CD1c-positive myeloid dendritic cell (primary cell): ENCODE data around the gene ABCG8.

Experiments
- DNase-seq: peaks from one replicate; pipeline ENCODE4 v3.0.0-alpha.2; 2016; ENCODE audit errors: extremely low spot score

ABCG8 gene

DNA sequence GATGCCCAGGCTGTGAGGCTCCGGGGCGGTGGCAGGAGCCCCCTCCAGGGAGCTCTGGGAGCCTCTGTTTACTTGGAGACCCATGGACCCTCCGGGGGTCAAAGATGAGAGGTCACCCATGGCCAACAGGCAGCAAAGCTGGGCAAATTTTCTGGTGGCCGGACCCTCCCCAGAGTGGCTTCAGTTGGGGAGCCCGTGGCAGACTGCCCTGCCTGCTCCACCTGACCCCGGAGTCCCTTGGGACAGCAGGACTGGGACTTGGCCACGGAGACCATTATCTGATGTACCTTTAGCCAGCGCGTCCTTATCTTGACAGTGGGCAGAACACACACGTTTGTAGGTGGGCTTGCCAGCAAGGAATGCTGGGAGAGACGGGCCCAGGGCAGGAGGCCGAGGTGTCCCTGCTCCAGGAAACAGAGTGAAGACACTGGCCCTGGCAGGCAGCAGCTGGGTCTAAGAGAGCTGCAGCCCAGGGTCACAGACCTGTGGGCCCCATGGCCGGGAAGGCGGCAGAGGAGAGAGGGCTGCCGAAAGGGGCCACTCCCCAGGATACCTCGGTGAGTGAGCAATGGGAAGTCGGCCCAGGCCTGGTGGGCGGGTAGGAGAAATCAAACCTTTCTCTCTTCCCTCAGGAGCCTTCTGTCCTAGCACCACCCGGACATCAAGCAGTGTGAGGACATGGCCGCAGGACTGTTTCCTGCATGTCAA is at the start of gene ABCG8, which contains the start of gene ABCG5:
Gene ABCG8 (plus strand): TSS at position 412 of the 708 bp plus-strand sequence. CDS start 83 bp downstream, at position 495.
Gene ABCG5 (minus strand): TSS at position 280 of the 708 bp plus-strand sequence. CDS start 160 bp downstream, at position 120.
- no peak for DNase-seq

DNA sequence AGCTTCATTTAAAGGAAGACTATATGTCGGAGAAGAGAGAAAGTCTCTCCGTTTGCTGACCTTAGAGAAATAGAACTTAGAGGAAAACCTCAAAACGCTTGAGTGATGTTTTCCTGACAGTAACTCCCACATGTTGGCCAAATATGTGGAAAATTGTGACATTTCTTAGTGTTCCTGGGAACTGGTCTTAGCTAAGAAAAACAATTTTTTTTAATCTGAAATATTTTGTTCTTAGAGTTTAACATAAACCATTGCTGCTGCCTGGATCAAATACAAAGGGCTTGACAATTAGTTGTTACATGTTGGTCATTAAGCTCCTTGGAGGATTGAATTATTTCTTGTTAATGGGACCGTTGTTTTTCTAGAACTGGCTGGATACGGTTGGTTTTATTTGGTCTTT is 48.6 kb upstream of the ABCG8 start:
- DNase-seq, result no peak

DNA sequence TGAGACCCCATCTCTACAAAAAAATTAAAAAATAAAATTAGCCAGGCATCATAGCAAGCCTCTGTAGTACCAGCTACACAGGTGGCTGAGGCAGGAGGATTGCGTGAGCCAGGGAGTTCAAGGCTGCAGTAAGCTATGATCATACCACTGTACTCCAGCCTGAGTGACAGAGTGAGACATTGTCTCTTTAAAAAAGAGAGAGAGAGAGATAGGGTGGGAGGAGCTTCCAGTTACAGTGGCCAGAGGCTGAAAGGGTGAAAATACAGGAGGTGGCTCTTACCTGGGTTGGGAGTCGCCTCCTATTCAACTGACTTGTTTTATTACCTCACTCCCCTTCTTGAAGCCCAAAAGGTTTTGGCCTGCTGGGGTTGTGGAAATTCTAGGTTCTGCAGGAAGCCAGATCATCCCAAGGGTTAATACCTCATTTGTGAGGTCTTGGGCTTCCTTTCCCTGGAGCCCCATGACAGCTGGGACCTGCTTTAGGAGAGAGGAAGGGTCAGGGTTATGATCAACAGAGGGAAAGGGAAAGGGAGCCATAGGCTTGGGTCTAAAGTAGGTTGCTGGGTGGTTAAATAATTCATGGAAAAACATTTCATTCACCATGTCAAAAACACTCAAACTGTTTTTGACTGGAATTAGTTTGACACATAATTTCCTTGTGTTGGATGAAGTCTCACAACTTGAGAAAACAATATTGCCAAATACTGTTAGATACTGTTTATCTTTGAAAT is 47.6 kb upstream of the ABCG8 start:
- DNase-seq, result no peak

DNA sequence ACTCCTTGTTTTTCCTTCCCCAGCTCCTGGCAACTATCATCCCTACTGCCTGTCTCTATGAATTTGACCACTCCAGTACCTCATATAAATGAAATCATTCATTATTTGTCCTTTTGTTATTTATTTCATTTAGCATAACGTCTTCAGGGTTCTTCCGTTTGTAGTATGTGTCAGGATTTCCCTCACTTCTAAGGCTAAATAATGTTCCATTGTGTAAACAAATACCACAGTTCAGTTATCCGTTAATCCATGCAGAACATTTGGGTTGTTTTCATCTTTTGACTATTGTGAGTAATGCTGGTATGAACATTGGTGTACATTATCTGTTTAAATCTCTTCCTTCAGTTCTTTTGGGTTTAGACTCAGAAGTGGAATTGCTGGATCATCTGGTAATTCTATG is 46.1 kb upstream of the ABCG8 start:
- no peak for DNase-seq

DNA sequence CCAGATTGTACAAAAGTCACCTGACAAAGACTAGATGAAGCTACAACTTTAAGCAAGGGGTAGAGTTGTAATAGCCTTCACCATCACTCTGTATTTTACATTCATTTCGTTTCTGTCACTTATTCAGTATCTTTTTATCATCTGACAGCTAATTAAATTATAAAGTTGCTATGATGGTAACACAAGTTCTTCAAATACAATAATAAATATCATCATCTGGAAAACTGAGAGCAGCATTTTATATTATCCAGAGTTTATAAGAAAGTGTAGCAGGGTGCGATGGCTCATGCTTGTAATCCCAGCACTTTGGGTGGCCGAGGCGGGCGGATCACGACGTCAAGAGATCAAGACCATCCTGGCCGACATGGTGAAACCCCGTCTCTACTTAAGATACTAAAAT is 43.8 kb upstream of the ABCG8 start:
- no peak for DNase-seq

DNA sequence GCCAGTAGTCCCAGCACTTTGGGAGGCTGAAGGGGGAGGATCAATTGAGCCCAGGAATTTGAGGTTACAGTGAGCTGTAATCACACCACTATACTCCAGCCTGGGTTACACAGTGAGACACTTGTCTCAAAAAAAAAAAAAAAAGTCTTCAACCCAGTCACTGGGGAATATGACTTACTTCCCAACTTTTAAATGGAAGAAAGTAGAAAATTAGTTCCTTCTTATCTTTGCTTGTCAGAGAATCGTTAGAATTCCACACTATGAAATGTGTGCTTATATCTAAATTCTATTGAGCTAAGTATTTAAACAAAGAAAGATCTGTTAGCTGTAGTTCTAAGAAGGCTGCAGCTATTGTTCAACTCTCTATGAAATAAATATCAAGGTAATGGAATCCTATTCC is 42.6 kb upstream of the ABCG8 start:
- DNase-seq, result no peak

DNA sequence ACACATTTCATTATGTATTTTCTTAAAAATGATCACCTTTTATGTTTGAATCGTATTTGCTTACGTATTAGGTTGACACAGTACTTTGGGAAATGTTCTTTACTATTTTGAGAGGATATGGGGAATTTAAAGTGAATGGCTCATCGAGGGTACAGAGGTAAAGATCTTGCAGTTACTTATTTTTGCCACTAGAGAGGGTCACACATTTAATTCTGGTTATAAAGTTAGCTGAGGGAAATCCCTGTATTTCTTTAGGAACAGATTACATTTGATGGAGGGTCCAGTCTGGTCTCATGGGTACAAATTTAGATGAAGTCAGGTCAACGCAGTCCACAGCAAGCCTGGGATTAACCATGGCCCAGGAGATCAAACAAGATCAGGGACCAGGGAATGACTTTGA is 40.5 kb upstream of the ABCG8 start:
- DNase-seq, result no peak

DNA sequence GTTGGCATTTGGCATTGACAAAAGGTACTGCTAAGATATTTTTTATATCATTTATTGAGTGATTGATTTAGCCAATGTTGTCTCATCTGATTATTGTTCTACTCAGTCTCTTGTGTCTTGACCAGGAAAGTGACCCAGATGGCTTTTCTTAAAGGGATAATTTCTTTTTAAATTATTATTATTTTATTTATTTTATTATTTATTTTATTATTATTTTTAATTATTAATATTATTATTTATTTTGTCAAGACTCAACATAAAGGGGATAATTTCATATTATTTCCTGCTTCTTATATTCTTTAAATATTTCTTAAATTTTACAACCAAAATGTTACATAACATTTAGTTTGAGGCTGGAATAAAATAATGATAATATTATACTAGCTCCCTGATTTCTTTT is 37.9 kb upstream of the ABCG8 start:
- DNase-seq, result no peak

DNA sequence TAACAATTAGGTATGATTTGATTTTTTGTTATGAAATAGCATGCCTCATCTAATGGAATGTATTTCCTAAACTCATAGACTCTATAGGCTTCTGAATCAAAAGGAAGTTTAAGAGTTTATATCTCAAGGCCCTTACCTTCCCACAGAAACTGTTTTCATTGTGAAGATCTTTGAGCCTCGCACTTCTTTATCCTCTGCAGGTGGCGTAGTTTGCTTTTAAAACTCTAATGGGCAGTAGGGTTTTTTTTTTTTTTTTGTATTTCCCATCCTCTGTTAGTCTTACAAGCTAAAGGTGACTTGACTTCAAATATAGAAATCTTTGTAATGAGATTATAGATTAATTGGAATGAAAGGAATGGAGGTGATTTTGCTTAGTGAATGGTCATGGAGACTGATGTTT is 36.6 kb upstream of the ABCG8 start:
- DNase-seq, result no peak

DNA sequence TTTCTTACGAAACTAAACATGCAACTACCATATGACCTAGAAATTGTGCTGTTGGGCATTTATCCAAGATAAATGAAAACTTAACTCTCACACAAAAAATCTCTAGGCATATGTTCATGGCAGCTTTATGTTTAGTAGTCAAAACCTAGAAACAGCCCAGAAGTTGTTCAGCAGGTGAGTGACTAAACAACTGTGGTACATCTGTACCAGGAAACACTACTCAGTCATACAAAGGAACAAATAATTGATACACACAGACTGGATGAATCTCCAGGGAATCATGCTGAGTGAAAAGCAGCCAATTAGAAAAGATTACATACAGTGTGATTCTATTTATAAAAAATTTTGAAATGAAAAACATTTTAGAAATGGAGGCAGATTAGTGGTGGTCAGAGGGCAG is 35.7 kb upstream of the ABCG8 start:
- no peak for DNase-seq

DNA sequence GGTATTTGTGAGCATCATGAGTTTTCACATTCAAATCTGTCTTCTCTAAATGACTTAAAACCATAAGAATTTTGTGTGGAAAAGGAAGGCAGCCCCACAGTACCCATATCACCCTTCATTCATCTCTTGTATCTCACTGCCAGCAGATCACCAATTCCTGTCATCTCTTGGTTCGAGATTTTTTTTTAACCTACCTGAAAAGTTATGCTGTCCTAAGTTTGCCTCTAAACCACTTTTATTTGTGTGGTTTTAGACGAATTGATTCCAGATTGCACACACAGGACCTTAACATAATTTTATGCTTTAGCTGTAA is 32.1 kb upstream of the ABCG8 start:
- DNase-seq, result no peak

DNA sequence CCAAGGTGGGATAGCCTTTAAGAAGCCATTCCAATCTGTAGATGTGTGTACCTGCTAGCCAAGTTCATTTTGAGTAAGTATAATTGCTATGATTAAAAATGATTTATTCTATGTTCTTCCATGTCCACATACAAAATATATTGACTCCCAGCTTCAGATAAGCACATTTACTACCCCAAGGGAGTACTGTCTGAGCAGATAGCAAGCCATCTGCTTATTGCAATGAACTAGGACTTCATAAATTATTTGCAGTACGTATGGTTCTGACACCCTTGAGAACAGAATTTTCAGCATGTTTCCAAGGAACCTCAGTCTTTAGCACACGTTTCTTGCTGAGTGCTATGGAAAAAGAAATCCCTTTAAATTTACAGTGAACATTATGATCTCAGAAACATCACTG is 28.3 kb upstream of the ABCG8 start:
- DNase-seq, result no peak

DNA sequence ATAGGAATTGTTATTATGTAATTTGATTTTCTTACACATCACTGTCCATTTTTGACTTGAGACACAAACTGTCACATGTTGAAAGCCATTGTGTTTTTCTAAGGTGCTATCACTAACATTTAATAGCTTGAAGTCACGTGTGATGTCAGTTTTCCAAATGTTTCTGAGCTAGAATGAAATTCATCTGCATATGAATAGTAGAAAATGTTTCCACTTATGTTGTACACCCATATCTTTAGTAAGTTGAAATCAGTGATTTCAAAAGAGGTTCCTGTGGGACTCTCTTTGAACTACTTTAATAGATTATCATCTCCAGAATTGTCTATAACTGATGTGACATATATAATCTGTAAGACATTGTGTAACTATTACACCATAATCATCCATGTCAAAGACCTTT is 27.9 kb upstream of the ABCG8 start:
- DNase-seq, result no peak

DNA sequence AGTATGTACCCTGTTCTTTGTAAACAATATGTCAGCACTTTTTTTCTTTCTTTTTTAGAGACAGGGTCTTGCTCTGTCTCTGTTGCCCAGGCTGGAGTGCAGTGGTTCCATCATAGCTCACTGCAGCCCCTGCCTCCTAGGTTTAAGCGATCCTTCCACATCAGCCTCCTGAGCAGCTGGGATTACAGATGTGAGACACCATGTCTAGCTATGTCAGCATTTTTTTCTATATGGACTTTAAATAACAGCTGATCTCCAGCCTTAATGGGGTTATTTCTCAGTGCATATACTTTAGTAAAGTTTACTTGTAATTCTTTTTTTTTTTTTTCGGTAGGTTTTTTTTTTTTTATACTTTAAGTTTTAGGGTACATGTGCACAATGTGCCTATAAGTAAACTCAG is 26.8 kb upstream of the ABCG8 start:
- no peak for DNase-seq

DNA sequence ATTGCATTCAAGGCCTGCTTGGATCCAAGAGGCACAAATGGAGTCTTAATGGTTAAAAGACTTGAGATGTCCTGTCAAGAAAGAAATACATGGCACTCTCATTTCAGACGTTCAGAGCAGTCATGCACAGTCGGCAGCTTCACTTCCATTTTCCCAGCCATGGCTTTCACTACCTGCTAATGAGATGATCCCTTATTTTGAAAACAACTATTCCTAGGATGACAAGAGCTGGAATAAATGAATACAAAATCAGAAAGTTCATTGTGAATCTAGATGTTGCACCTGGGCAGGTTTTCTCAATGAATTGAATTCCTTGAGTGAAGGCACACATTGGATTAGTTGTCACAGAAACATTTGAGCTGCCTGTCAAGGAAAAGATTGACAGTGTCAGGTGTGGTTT is 25.8 kb upstream of the ABCG8 start:
- no peak for DNase-seq

DNA sequence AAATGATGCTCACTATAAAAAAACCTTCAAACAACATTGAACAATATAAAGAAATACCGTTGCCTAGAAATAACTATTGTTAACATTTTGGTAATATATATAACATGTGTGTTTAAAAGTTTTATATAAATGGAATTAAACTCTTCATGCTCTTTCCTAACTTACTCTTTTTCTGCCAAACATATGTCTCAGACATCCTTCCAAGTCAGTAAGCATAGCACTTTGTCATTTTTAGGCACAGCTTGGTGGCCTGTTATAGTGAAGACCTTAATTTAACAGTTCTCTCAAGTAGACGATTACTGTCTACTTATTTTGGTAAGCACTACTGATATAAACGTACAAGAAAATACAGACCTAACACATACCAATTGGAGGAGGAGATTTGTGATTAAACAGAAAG is 24.1 kb upstream of the ABCG8 start:
- no peak for DNase-seq

DNA sequence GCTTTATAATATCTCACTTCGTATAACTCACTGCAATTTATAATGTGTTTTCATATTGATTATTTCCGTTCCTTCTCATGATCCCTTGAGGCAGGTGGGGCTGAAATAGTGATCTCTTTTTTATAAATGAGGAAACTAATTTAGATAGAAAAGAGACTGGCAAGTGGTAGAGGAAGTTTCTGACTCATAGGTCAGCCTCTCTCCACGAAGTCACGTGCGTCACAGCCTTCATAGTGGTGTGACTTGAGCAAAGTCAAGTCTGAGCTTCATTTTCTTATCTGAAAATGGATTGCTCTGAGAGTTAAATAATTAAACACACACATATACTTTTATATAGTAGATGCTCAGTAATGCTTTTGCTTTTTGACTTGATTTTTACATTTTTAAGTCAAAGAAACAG is 20.0 kb upstream of the ABCG8 start:
- DNase-seq, result peak; percentile 73

DNA sequence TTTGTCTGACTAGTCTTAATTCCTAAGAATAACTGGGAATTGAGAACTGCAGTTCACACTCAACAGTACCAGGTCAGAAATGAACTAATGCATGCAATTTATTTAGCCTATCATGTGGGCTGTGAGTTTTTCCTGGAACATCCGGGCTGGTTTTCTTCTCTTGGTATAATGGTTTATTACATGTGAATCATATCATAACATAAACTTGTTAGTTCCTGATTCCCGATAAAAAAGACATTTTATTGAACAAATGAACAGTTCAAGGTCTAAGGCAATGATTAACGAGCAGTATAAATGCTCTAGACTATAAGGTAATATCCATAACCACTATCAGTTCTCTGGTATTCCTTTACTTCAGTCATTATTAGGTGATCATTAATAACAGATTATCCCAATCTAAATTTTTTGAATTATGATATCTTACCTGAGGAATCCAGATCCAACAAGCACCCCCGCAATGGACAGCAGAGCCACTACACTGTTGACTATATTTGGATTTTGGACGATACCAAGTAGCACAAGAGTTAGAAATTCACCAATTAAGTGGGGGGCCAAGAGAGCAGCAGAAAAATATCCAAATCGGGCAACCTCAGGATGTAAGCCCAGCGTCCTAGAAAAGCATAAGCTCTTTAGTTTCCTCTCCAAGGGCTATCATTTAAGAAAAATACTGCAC is 19.1 kb upstream of the ABCG8 start:
- peak; percentile 20 for DNase-seq

DNA sequence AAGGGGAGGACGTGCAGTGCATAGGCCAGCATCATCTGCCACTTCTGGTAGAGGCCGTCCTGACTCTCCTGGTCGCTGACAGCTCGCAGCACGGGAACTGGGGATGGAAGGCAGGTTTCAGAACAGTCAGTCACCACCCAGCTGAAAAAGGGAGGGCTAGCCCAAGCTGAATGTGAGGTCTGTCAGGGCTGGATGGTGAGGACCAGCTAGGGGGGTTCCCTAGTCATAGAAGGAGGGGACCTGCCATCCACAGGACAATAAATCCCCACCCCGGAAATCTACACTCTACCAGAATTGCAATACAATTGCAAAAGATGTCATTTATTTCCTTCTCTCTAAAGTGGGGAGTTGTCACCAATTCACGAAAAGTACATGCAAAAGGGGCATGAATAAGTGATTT is 15.9 kb upstream of the ABCG8 start:
- DNase-seq, result no peak

DNA sequence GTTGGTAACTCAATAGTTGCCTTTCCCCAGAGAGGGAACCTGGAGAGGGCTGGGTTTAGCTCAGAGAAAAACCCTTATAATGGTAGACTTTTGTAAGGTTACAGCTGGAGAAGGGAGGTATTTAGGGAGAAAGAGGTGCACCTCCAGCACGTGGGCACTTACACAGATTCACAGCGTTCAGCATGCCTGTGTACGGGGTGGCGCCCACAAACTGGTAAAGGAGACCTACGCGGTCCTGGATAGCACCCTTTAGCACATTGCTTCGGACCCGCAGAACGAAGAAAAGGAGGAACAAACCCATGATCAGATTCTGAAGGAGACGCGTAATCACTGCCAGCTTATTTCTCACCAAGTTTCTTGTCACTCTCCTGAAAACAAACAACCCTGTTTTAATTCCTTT is 15.0 kb upstream of the ABCG8 start:
- DNase-seq, result no peak

DNA sequence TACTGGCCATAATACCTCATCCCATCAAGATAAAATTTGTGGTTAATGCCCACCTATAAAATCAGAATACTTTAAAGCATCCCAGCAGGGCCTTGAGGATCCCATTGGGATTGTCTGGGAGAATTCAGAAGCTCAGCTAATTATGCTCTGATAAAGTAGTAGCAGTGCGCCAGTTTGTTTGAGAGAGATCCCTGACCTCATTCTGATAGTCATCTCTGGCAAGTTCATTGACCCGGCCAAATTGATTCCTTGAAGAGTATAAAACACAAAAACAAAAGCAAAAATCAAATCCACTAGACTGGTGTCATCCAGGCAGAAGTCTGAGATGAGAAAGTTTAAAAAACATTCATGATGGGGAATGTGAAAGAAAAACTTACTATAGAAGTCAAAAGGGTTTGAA is 14.3 kb upstream of the ABCG8 start:
- DNase-seq, result no peak

DNA sequence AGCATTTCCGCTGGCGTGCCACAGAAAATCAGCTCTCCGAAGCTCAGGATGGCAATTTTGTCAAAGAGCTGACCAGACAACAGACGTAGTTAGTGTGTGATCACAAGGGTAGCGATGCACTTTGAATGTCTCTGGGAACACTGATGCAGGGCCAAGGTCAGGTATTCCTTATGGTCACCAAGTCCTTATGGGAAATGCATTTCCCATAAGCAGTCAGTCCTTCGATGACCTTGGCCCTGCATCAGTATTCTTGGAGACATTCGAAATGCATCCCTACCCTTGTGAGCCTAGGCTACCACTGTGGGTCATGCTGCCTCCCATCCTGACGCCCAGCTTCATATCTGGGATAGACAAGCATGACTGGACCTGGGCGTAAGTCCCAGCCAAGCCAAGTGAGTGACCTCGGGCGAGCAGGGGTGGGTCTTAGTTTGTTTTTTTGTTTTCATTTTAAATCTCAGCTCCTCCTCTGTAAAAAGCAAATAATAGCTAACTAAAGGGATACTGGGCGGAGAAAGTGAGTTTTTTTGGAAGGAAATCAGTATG is 13.7 kb upstream of the ABCG8 start:
- no peak for DNase-seq

DNA sequence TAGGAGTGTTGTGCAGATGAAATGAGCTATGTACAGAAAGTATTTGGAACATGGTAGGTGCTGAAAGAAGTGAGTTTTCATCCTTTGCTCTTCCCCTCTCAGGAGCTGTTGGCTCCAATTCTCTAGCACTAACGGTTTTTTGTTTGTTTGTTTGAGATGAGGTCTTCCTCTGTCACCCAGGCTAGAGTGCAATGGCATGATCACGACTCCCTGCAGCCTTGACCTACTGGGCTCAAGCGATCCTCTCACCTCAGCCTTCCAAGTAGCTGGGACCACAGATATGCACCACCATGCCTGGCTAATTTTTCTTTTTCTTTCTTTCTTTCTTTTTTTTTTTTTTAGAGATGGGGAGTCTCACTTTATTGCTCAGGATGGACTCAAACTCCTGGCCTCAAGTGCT is 12.9 kb upstream of the ABCG8 start:
- DNase-seq, result no peak
